Aorta (tissue), 5 donors: ENCODE measurements around the gene NEO1. TPM values are rescaled to one million over a fixed set of nuclear protein-coding genes. Genes with fewer than 3 reads are reported as not detected.
A peak's percentile ranks its signal among the peaks of the same experiment; 100 is the strongest.

ENCODE experiments used
- ATAC-seq: fragments of 200-7000 bp; cut with Tn5 transposase; one replicate; pipeline ENCODE4 v1.9.1; 2022; ENCODE audit warnings: moderate library complexity; ENCODE audit not compliant: low FRiP score
- DNase-seq, 2 donors: peaks; one replicate each; pipeline ENCODE4 v3.0.0-alpha.2; 2020
- H3K27ac ChIP-seq, 2 donors: one replicate each; pipeline ENCODE4 v1.5.1; 2013; ENCODE audit warnings: low read length in 2 of 2, mild to moderate bottlenecking in 2 of 2, moderate library complexity in 2 of 2, control low read depth in 1 of 2, inconsistent platforms in 1 of 2, low read depth in 1 of 2
- H3K27me3 ChIP-seq, 2 donors: one replicate each; pipeline ENCODE4 v1.6.1; 2013; ENCODE audit warnings: control low read depth in 1 of 2, low read length in 1 of 2, mild to moderate bottlenecking in 1 of 2, moderate library complexity in 1 of 2; ENCODE audit not compliant: insufficient read depth in 2 of 2, control insufficient read depth in 1 of 2
- H3K36me3 ChIP-seq, 2 donors: one replicate each; pipeline ENCODE4 v1.6.1; 2013; ENCODE audit warnings: control low read depth in 1 of 2, low read length in 1 of 2, mild to moderate bottlenecking in 1 of 2; ENCODE audit not compliant: insufficient read depth in 2 of 2, control insufficient read depth in 1 of 2
- H3K4me1 ChIP-seq, 2 donors: one replicate each; pipeline ENCODE4 v1.6.1; 2013; ENCODE audit warnings: low read length in 2 of 2, control low read depth in 1 of 2, mild to moderate bottlenecking in 1 of 2, moderate library complexity in 1 of 2; ENCODE audit not compliant: insufficient read depth in 2 of 2, control insufficient read depth in 1 of 2
- H3K4me3 ChIP-seq, 2 donors: one replicate each; pipeline ENCODE4 v1.5.1; 2013; ENCODE audit warnings: low read length in 2 of 2, control low read depth in 1 of 2, mild to moderate bottlenecking in 1 of 2
- H3K9me3 ChIP-seq: one replicate; pipeline ENCODE4 v1.6.1; 2013; ENCODE audit warnings: mild to moderate bottlenecking, low read length; ENCODE audit not compliant: control insufficient read depth
- WGBS, 2 donors: extraction: QIAGEN DNeasy Blood & Tissue Kit; methylation state at CpG; one replicate each; pipeline ENCODE4 v1.1.7; 2013; 5-methylcytosine and 5-hydroxymethylcytosine counted together
- intact Hi-C, 2 donors: fragments of 100-400 bp; cut with DNase I; formaldehyde crosslinking; loops; one replicate each; pipeline versions ENCODE4 v1.14.2 to v1.15.0; 2022
- polyA plus RNA-seq, 2 donors: library from polyadenylated mRNA; stranded (reverse); fragments of 200-250 nt; gene quantifications; one replicate each; pipeline ENCODE4 v1.2.3, GENCODE V29; 2013
- total RNA-seq, 2 donors: library from RNA; stranded (reverse); fragmentation: NEBNext Ultra II Directional; extraction: Animal tissue kit (Norgen Biotek cat#: 25700); gene quantifications; one replicate each; pipeline ENCODE4 v1.2.1, GENCODE V29; 2021
- donor health status: healthy with polysubstance abuse.
- donor health status: Bipolar disorder and iron deficiency.
- donor health status: DM: no; HTN: no; CAD: no.
- donor health status: DM: no; HTN: no; CAD: no.
- donor health status: DM: yes; HTN: yes; CAD: no.

Gene NEO1
- total and polyA plus RNA-seq, 4 donors = 11.3 to 46.7 (median 24.7) TPM

GRCh38 chr15:73232776-73233175, 180.5 kb downstream of the NEO1 start:
- Histone ChIP-seq H3K4me1 (no peaks in the 10 kb centered on the region), H3K36me3 (no peaks in the 10 kb centered on the region), H3K4me3 (no peak overlapping the region), H3K9me3 (no peaks in the 10 kb centered on the region), H3K27me3 (no peaks in the 10 kb centered on the region), H3K27ac (no peak overlapping the region)
- intact Hi-C loops = loop anchor here in 1 of 2 donors (10.0 kb wide), 1 partner anchor 98 kb away; no protein-coding TSS in a partner anchor
- ATAC-seq (no peak), DNase-seq (no peak)
- WGBS, 2 donors = 98 to 99% methylated on average over 2 of the region's 2 CpGs

- DNase-seq (no peak), ATAC-seq (no peak)
- Histone ChIP-seq H3K4me1 (no peaks in the 10 kb centered on the region), H3K4me3 (no peak overlapping the region), H3K27me3 (no peaks in the 10 kb centered on the region), H3K36me3 (no peaks in the 10 kb centered on the region), H3K27ac (no peak overlapping the region), H3K9me3 (no peaks in the 10 kb centered on the region)
- WGBS, 2 donors = 95 to 98% methylated on average over 5 of the region's 5 CpGs
- intact Hi-C loops = loop anchor here in 1 of 2 donors (10.0 kb wide), 1 partner anchor 99 kb away; no protein-coding TSS in a partner anchor
Measured at GRCh38 chr15:73233623-73234022, 181.4 kb downstream of the NEO1 start.

- intact Hi-C loops = loop anchor here in 1 of 2 donors (5.0 to 10.0 kb wide), 2 partner anchors 34 to 103 kb away; no protein-coding TSS in a partner anchor
- no peaks in the 10 kb centered on the region for H3K27me3 ChIP-seq
- H3K27ac ChIP-seq = no peak overlapping the region
- H3K4me1 ChIP-seq = peaks cover 0 to 3% of the 10 kb centered on the region in 2 donors
- WGBS, 2 donors = 22 to 37% methylated on average over 3 of the region's 3 CpGs
- H3K4me3 ChIP-seq = no peak overlapping the region
- DNase-seq (no peak), ATAC-seq (no peak)
- peaks cover 0 to 1% of the 10 kb centered on the region in 2 donors for H3K36me3 ChIP-seq
- H3K9me3 ChIP-seq = no peaks in the 10 kb centered on the region
Measured at GRCh38 chr15:73237910-73238309, 185.6 kb downstream of the NEO1 start.

- WGBS, 2 donors = 66 to 67% methylated on average over 10 of the region's 10 CpGs
- no peak for ATAC-seq
Measured at GRCh38 chr15:73239564-73240215, 187.4 kb downstream of the NEO1 start.

GRCh38 chr15:73240866-73241499, 188.7 kb downstream of the NEO1 start:
- DNase-seq (peak; percentile 67 to 77), ATAC-seq (no peak)
- Histone ChIP-seq H3K9me3 (no peaks in the 10 kb centered on the region), H3K4me3 (no peak overlapping the region), H3K4me1 (peaks cover 0 to 3% of the 10 kb centered on the region in 2 donors), H3K27ac (no peak overlapping the region), H3K27me3 (no peaks in the 10 kb centered on the region), H3K36me3 (peaks cover 0 to 1% of the 10 kb centered on the region in 2 donors)
- intact Hi-C loops = loop anchor here (2.0 to 10.0 kb wide), 3 partner anchors 32 to 456 kb away; partner anchors contain the start of gene ADPGK (in 1 of the 2)
- WGBS, 2 donors = 14 to 17% methylated on average over 4 of the region's 4 CpGs

More at GRCh38 chr15:73239564-73240215, 187.4 kb downstream of the NEO1 start:
- H3K9me3 ChIP-seq = no peaks in the 10 kb centered on the region
- intact Hi-C loops = loop anchor here (2.0 to 10.0 kb wide), 4 partner anchors 33 to 455 kb away; partner anchors contain the start of gene ADPGK (in 1 of the 2)
- H3K36me3 ChIP-seq = peaks cover 0 to 1% of the 10 kb centered on the region in 2 donors
- no peak for DNase-seq
- no peaks in the 10 kb centered on the region for H3K27me3 ChIP-seq
- no peak overlapping the region for H3K27ac ChIP-seq
- no peak overlapping the region for H3K4me3 ChIP-seq
- H3K4me1 ChIP-seq = peaks cover 0 to 3% of the 10 kb centered on the region in 2 donors

- no peak for ATAC-seq
- H3K27me3 ChIP-seq = no peaks in the 10 kb centered on the region
- WGBS, 2 donors = 82% methylated on average over 6 of the region's 6 CpGs
- intact Hi-C loops = loop anchor here (10.0 kb wide), 2 partner anchors 110 to 460 kb away; partner anchors contain the start of gene ADPGK (in 1 of the 2)
- DNase-seq = no peak
- no peaks in the 10 kb centered on the region for H3K9me3 ChIP-seq
- H3K4me1 ChIP-seq = peaks cover 0 to 5% of the 10 kb centered on the region in 2 donors
- no peak overlapping the region for H3K4me3 ChIP-seq
- no peak overlapping the region for H3K27ac ChIP-seq
- peaks cover 0 to 1% of the 10 kb centered on the region in 2 donors for H3K36me3 ChIP-seq
Measured at GRCh38 chr15:73244333-73244732, 192.1 kb downstream of the NEO1 start.

GRCh38 chr15:73246439-73246838, 194.2 kb downstream of the NEO1 start:
- ATAC-seq (no peak), DNase-seq (no peak)
- Histone ChIP-seq H3K9me3 (no peaks in the 10 kb centered on the region), H3K4me3 (no peak overlapping the region), H3K27ac (peak overlapping the region in 1 of 2 donors; percentile 64), H3K27me3 (no peaks in the 10 kb centered on the region), H3K36me3 (peaks cover 0 to 1% of the 10 kb centered on the region in 2 donors), H3K4me1 (peaks cover 0 to 2% of the 10 kb centered on the region in 2 donors)
- intact Hi-C loops = loop anchor here (10.0 kb wide), 2 partner anchors 112 to 462 kb away; partner anchors contain the start of gene ADPGK (in 1 of the 2)

GRCh38 chr15:73246898-73247297, 194.6 kb downstream of the NEO1 start:
- H3K27ac ChIP-seq = peak overlapping the region in 1 of 2 donors; percentile 64
- DNase-seq = no peak
- 86 to 91% methylated on average over 1 of the region's 1 CpG for WGBS, 2 donors
- no peaks in the 10 kb centered on the region for H3K27me3 ChIP-seq
- peaks cover 0 to 1% of the 10 kb centered on the region in 2 donors for H3K36me3 ChIP-seq
- intact Hi-C loops = loop anchor here (10.0 kb wide), 2 partner anchors 112 to 462 kb away; partner anchors contain the start of gene ADPGK (in 1 of the 2)
- peaks cover 0 to 2% of the 10 kb centered on the region in 2 donors for H3K4me1 ChIP-seq
- H3K9me3 ChIP-seq = no peaks in the 10 kb centered on the region
- H3K4me3 ChIP-seq = no peak overlapping the region
- ATAC-seq = no peak
